Pancreas (tissue), 10 donors: ENCODE results near the gene AFDN. TPM values are rescaled to one million over a fixed set of nuclear protein-coding genes. Genes with fewer than 3 reads are reported as not detected.

Experiments used
- ATAC-seq, 4 donors: fragments of 200-7000 bp; cut with Tn5 transposase; one replicate each; pipeline versions ENCODE4 v1.8.0 to v1.9.1; 2020; ENCODE audit warnings: mild to moderate bottlenecking in 4 of 4, moderate library complexity in 4 of 4
- DNase-seq, 6 donors: peaks; one replicate each; pipeline ENCODE4 v3.0.0-alpha.2; 2020
- FAIRE-seq: peaks from 2 replicates; lab custom pipeline; 2012; peaks lifted over from hg19 to GRCh38; lab: Jason Lieb, UNC
- H3K27ac ChIP-seq, 4 donors: fragments of 200-600 bp; sonication (generic); 1 replicate in 3 of 4; 2 replicates in 1 of 4; pipeline versions ENCODE4 v1.5.0 to v1.8.0; 2020
- H3K27me3 ChIP-seq, 4 donors: fragments of 200-600 bp; one replicate each; pipeline ENCODE4 v1.8.0; 2021
- H3K36me3 ChIP-seq, 3 donors: fragments of 200-600 bp; sonication (generic) in 1 of 3; one replicate each; pipeline versions ENCODE4 v1.5.0 to v1.8.0; 2020 to 2021
- H3K4me1 ChIP-seq, 3 donors: fragments of 200-600 bp; one replicate each; pipeline ENCODE4 v1.8.0; 2021
- H3K4me3 ChIP-seq, 4 donors: fragments of 200-600 bp; sonication (generic) in 2 of 4; one replicate each; pipeline versions ENCODE4 v1.5.0 to v1.8.0; 2020 to 2021
- H3K9me3 ChIP-seq, 4 donors: fragments of 200-600 bp; one replicate each; pipeline ENCODE4 v1.8.0; 2021
- WGBS, 2 donors: extraction: QIAGEN DNeasy Blood & Tissue Kit; methylation state at CpG; one replicate each; pipeline ENCODE4 v1.1.7; 2013; 5-methylcytosine and 5-hydroxymethylcytosine counted together
- intact Hi-C, 3 donors: fragments of 100-400 bp; cut with DNase I; formaldehyde crosslinking; loops; one replicate each; pipeline versions ENCODE4 v1.11.1 to v1.14.2; 2022
- polyA plus RNA-seq, 2 donors: library from polyadenylated mRNA; stranded (reverse); fragments of 200-250 nt; gene quantifications; one replicate each; pipeline ENCODE4 v1.2.3, GENCODE V29; 2013
- total RNA-seq, 6 donors: library from RNA; stranded (reverse); fragmentation: NEBNext Ultra II Directional in 4 of 6; extraction: Animal tissue kit (Norgen Biotek cat#: 25700) in 4 of 6; gene quantifications; one replicate each; pipeline versions ENCODE4 v1.2.1 to v1.2.4, GENCODE V29; 2021 to 2023
- TF ChIP-seq, protein P1 (sequence below), 4 donors: fragments of 200-600 bp; sonication (generic) in 3 of 4; IDR thresholded peaks; one replicate each; pipeline versions ENCODE4 v1.5.0 to v1.8.0; 2021; ENCODE audit warnings: antibody characterized with exemption in 4 of 4
- donor health status: healthy with polysubstance abuse.
- donor health status: DM: no; HTN: no; CAD: no; lungs with moderate emphysema.
- donor health status: DM: no; HTN: no; CAD: no.
- donor health status: control.
- donor health status: control.
- donor health status: Bipolar disorder and iron deficiency.
- donor health status: DM: yes; HTN: yes; CAD: no.
- donor health status: DM: no; HTN: no; CAD: no.
- donor health status: DM: no; HTN: no; CAD: no.
- donor health status: DM: yes; HTN: yes; CAD: no.

AFDN gene
- total and polyA plus RNA-seq, 8 donors = 55.2 to 122 (median 73.3) TPM

DNA sequence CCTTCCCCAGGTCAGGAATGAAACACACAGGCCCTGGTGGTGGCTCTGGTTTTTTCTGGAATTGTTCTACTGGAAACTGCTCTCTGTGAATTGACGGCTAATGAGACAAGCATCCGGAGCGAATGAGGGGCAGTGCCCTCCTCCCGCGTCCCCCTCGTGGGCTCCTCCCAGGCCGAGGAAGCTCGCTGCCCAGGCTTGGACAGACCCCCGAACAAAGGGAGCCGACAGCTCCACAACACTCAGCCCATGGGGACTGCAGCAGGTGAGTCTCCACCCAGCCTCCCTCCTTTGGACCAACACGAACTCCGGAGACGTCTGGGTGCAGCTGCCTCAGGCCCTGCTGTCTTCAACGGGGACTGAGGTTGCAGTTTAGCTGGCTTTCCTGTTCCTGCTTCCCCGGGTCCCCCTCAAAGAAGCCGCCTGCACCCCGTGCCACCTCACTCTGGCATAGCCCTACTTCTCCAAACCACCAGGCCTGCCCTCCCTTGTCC lies 31.3 kb upstream of the AFDN start:
- ATAC-seq (no peak), DNase-seq (no peak), FAIRE-seq (no peak)
- peaks cover 0 to 8% (median 0%) of the 10 kb centered on the region in 3 donors for H3K4me1 ChIP-seq
- H3K27me3 ChIP-seq = no peaks in the 10 kb centered on the region
- TF ChIP-seq, protein P1, sequence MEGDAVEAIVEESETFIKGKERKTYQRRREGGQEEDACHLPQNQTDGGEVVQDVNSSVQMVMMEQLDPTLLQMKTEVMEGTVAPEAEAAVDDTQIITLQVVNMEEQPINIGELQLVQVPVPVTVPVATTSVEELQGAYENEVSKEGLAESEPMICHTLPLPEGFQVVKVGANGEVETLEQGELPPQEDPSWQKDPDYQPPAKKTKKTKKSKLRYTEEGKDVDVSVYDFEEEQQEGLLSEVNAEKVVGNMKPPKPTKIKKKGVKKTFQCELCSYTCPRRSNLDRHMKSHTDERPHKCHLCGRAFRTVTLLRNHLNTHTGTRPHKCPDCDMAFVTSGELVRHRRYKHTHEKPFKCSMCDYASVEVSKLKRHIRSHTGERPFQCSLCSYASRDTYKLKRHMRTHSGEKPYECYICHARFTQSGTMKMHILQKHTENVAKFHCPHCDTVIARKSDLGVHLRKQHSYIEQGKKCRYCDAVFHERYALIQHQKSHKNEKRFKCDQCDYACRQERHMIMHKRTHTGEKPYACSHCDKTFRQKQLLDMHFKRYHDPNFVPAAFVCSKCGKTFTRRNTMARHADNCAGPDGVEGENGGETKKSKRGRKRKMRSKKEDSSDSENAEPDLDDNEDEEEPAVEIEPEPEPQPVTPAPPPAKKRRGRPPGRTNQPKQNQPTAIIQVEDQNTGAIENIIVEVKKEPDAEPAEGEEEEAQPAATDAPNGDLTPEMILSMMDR (IDR thresholded peaks at IDR 0.05) = no peak
- H3K27ac ChIP-seq = no peak overlapping the region
- intact Hi-C loops = no loop called here
- 76 to 78% methylated on average over 17 of the region's 17 CpGs for WGBS, 2 donors
- no peak overlapping the region for H3K4me3 ChIP-seq
- no peaks in the 10 kb centered on the region for H3K9me3 ChIP-seq
- no peaks in the 10 kb centered on the region for H3K36me3 ChIP-seq

DNA sequence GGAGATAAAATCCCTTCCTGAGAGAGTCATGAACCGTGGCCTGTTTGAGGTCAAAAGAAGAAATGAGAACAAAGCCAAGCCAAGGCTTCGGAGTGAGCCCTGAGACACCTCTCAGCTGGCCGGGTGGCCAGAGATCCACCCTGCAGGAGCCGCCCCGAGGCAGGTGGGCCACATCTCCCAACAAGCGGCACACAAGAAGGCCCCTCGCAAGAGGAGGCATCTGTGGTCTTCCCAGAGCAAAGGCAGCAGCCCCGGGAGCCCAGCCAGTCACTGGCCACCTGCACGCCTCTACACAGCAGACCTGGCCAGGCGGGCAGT lies 30.9 kb upstream of the AFDN start:
- TF ChIP-seq, protein P1 (IDR thresholded peaks at IDR 0.05) = no peak
- no peak for ATAC-seq
- DNase-seq = no peak
- Histone ChIP-seq H3K4me1 (peaks cover 0 to 8% (median 0%) of the 10 kb centered on the region in 3 donors), H3K9me3 (no peaks in the 10 kb centered on the region), H3K4me3 (peak overlapping the region in 1 of 4 donors; percentile 12), H3K27me3 (no peaks in the 10 kb centered on the region), H3K36me3 (no peaks in the 10 kb centered on the region), H3K27ac (no peak overlapping the region)
- FAIRE-seq = no peak
- intact Hi-C loops = no loop called here
- WGBS, 2 donors = 73 to 81% methylated on average over 10 of the region's 10 CpGs

DNA sequence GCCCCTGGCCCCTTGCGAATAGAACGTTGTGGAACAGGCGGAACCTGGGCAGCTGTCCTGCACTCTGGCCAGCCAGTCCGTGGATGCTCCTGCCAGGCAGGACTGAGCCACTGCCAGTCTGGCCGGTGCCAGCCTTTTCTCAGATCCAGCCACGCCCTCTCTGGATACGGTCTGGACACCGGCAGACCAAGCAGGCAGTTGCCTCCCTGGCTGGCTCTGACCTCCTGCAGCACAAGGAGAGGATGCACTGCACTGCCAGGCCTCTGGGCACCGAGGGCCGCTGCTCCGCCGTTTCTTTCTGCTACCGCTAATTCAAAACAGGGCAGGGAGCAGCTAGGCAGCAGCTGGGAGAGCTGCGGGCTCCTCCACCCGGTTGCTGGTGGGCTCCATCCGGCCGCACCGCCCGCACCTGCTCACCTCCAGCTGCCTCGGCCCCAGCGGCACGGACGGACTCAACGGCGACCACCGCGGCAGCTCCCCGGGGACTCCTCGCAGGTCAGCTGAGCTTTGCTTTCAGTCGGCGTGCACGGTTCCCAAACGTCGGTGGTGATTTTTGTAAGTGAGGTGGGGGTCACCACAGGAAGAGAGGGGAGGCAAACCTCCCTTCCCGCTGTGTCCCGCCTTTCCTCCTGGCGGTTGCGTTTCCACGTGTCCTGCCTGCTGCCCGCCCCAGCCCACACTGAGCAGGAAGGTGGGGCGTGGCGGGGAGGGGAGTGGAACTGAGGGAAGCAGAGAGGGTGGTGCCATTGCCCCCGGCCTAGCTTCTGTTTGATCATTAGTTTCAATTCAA lies 30.3 kb upstream of the AFDN start:
- H3K27ac ChIP-seq = no peak overlapping the region
- H3K27me3 ChIP-seq = no peaks in the 10 kb centered on the region
- 60 to 70% methylated on average over 43 of the region's 43 CpGs for WGBS, 2 donors
- FAIRE-seq = no peak
- TF ChIP-seq, protein P1 (IDR thresholded peaks at IDR 0.05) = no peak
- DNase-seq = peak in 3 of 6 donors; percentile 43 to 73 (median 67)
- H3K4me3 ChIP-seq = peak overlapping the region in 2 of 4 donors; percentile 12 to 25
- intact Hi-C loops = no loop called here
- H3K36me3 ChIP-seq = no peaks in the 10 kb centered on the region
- peak; percentile 42 to 67 (median 62) for ATAC-seq
- peaks cover 0 to 8% (median 0%) of the 10 kb centered on the region in 3 donors for H3K4me1 ChIP-seq
- no peaks in the 10 kb centered on the region for H3K9me3 ChIP-seq

DNA sequence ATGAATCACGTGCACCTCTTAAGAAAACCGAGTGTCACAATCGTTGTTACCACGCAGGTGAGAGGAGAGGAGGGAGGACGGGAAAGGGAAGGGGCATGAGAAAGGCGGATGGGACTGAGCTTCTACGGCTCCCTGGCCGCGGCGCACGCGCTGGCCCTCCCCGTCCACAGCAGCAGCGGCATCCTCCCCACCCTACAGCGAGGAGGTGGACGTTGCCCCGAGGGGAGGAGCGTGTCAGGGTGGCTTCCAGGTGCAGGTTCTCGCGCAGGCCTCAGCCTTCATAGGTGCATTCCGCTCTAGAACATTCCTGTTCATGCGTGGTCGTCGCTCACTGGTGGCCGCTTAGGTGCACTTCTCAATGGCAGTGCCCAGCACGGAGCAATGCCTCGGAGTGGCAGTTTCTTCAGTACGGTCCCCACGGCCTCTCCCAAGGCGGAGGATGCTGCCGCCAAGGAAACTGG lies 29.7 kb upstream of the AFDN start:
- WGBS, 2 donors = 86 to 88% methylated on average over 25 to 31 of the region's 31 CpGs
- TF ChIP-seq, protein P1 (IDR thresholded peaks at IDR 0.05) = no peak
- ATAC-seq (no peak), FAIRE-seq (no peak), DNase-seq (no peak)
- Histone ChIP-seq H3K27ac (no peak overlapping the region), H3K9me3 (no peaks in the 10 kb centered on the region), H3K4me3 (no peak overlapping the region), H3K4me1 (peaks cover 0 to 8% (median 0%) of the 10 kb centered on the region in 3 donors), H3K36me3 (no peaks in the 10 kb centered on the region), H3K27me3 (no peaks in the 10 kb centered on the region)
- intact Hi-C loops = no loop called here
